ENCODE measurements around the gene TBC1D9.

Gene TBC1D9

DNA sequence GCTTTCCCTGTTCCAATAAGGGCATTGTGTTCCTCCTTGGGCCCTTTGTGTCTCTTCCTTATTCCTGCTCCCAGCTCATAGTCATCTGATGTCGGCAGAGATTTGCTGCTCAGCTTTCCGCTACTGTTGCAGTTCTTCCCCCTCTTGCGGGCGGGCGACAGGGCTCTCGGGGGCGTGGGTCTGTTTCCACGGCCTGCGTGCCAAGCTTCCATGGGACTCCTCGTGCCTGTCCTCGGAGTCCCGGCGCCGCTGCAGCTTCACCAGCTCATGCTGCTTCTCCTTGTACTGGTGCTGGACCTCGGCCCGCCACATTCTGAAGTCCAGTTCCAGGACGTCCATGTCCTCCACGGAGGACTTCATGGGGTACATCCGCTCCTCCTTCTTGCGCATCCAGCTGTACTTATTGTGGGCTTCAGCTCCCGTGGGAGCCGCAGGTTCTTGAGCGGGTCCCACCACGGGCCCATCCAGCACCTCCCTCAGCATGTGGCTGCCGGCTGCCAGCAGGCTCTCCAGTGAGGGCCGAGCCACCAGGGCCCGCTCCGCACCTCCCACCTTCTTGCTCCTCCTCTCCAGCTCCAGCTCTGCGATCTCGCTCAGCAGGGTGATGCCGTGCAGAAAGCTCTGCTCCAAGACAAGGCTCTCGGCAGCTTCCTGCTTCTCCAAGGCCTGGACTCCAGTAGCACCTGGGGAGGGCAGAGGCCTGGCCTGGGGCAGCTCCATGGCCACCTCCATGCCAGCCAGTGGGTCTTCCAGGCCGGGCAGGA, 113.3 kb downstream of the TBC1D9 start:
- no peak for TF ChIP-seq POLR2AphosphoS5 (IDR thresholded peaks at IDR 0.05; ENCODE audit: low read depth, low read length)
- TF ChIP-seq POLR2A (IDR thresholded peaks at IDR 0.05; ENCODE audit: low read depth, low read length): no peak
- TF ChIP-seq TAF1 (IDR thresholded peaks at IDR 0.05; ENCODE audit: borderline replicate concordance, low read depth, low read length): no peak
- no peak for FAIRE-seq
- DNase-seq (ENCODE audit: insufficient read length): no peak

DNA sequence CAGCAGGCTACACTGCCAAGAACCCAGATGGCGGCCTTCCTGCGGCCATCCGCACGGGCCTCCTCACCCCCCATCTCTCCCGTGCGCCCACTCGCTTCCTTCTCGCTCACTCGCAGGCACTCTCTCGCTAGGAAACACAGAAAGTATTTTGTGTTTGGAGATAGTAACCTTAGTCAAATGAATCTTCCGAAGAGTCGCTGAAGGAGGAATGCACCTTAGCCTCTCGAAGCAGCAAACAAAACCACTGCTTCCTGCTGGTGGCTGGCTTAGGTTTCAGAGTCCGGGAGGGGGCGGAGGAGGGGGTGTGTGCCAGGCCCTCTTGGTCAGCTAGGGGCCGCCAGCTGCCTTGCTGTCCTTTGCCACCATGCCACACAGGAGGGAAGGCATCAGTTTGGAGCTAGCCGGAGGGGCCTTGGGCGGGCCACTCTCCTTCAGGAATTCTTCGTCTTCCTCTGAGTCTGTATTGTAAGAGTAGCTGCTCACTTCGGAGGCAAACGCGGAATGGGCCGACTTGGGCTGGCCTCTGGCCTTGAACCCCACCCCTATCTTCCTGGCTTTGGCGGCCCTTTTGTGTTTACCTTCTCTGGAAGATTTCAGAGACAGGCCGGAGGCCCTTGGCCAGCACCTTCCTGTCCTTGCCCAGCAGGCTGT, 114.3 kb downstream of the TBC1D9 start:
- no peak for TF ChIP-seq TAF1 (IDR thresholded peaks at IDR 0.05; ENCODE audit: borderline replicate concordance, low read depth, low read length)
- no peak for TF ChIP-seq POLR2A (IDR thresholded peaks at IDR 0.05; ENCODE audit: low read depth, low read length)
- TF ChIP-seq POLR2AphosphoS5 (IDR thresholded peaks at IDR 0.05; ENCODE audit: low read depth, low read length): no peak
- FAIRE-seq: no peak

DNA sequence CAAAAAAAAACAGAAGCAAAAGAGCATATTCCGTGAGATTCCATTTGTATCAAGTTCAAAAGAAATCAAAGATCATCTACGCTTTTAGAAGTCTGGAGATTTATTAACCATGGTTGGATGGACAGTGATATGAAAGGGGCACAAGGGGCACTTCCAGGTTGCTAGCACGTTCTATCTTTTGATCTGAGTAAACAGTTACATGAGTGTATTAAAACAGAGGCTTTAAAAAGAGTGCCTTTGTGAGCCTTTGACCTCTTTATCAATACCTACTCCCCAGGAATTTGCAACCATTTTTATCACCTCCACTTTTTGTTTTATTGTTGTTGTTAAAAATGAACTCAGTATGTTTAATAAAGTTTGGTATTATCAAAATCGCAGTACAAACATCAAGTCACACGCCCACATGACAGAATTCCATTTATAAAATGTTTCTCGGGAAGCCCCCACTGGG, 115.1 kb downstream of the TBC1D9 start:
- DNase-seq (ENCODE audit: insufficient read length) (no peak), FAIRE-seq (no peak)
- TF ChIP-seq POLR2AphosphoS5 (IDR thresholded peaks at IDR 0.05; ENCODE audit: low read depth, low read length) (no peak), TAF1 (IDR thresholded peaks at IDR 0.05; ENCODE audit: borderline replicate concordance, low read depth, low read length) (no peak), POLR2A (IDR thresholded peaks at IDR 0.05; ENCODE audit: low read depth, low read length) (no peak)

More for the DNA sequence above, 114.3 kb downstream of the TBC1D9 start:
- no peak for DNase-seq (ENCODE audit: insufficient read length)

DNA sequence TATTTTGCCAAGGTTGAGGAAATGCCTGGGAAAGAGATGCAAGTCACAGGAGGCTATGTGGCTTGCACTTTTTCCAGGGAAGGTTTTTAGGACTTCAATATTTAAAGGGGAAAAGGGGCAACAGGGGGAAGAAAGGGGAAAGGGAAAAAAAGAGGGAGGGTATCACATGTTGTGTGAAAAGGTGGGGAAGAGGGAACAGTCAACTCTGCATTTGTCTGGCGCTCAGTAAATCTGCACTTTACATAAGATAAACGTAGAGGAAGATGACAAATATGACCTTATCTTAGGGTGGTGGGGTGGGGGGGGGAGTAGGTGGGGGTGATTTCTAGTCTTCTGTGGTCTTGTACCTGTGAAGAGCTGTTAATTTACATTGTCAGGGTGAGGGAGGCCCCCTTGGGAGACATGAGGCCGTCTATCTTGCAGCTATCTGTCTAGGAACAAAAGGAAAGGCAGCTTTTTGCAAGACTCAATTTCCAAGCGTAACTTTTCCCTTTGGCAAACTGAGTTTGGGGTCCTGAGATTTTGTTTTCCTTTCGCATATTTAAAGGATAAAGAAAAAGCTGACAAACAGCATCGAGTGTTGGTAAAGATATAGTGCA, 115.9 kb downstream of the TBC1D9 start:
- FAIRE-seq (no peak), DNase-seq (ENCODE audit: insufficient read length) (no peak)
- TF ChIP-seq POLR2AphosphoS5 (IDR thresholded peaks at IDR 0.05; ENCODE audit: low read depth, low read length) (no peak), TAF1 (IDR thresholded peaks at IDR 0.05; ENCODE audit: borderline replicate concordance, low read depth, low read length) (no peak), POLR2A (IDR thresholded peaks at IDR 0.05; ENCODE audit: low read depth, low read length) (no peak)

DNA sequence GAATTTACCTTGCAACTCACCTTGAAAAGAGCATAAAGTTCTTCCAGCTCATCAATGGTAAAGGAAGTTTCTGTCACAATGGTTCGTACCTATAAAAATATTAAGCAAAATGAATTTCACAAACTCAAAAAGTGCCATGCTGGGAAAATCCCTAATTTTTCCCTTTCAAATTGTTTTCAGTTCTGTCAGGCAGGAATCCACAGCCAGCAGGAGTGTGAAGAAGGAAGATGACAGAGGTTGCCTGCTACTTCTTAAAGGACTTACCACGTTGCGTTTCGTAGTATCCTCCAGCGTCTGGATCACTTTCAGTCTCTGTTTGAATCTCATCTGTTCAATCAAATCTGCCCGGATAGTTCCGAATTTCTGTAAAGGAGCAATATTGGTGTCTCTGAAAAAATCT, 117.1 kb downstream of the TBC1D9 start:
- FAIRE-seq (no peak), DNase-seq (ENCODE audit: insufficient read length) (no peak)
- no peak for TF ChIP-seq POLR2A (IDR thresholded peaks at IDR 0.05; ENCODE audit: low read depth, low read length)
- no peak for TF ChIP-seq TAF1 (IDR thresholded peaks at IDR 0.05; ENCODE audit: borderline replicate concordance, low read depth, low read length)
- TF ChIP-seq POLR2AphosphoS5 (IDR thresholded peaks at IDR 0.05; ENCODE audit: low read depth, low read length): no peak

DNA sequence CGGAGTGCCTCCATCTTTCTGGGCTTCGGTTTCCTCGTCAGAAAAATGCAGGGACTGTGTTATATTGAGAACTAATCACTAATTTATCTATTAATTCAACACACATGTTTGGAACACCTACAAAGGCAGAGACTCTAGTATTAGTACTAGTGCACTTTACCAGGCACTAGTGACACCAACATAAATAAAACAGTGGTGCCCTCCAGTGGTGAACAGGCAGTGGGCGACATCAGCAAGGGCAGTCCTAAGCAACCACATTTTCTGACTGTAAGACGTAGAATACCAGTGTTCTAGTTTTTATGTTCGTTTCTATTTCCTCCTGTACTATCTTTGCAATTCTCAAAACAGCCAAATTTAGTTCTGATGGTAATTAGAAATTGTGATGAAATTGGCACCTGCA, 118.3 kb downstream of the TBC1D9 start:
- FAIRE-seq (peak; percentile 38), DNase-seq (ENCODE audit: insufficient read length) (no peak)
- no peak for TF ChIP-seq TAF1 (IDR thresholded peaks at IDR 0.05; ENCODE audit: borderline replicate concordance, low read depth, low read length)
- TF ChIP-seq POLR2A (IDR thresholded peaks at IDR 0.05; ENCODE audit: low read depth, low read length): no peak
- no peak for TF ChIP-seq POLR2AphosphoS5 (IDR thresholded peaks at IDR 0.05; ENCODE audit: low read depth, low read length)

DNA sequence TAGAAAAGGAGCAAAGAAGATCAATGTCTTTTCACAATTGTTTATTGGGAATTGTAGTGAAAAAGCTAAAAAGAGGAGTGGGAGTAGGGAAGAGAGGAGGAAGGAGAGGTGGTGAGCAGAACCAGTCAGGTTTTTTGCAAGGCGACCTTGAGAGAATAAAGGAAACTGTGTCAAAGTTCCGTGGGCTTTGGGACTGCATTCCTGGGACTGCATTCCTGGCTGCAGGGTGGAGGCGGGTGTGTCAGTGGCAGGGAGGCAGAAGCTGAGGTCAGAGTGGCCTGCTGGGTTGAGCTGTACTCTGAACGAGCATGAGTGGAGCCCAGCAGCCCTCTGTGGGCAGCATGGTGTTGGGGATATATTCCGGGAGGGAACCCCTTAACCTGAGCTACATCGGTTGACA, 120.6 kb downstream of the TBC1D9 start:
- FAIRE-seq (no peak), DNase-seq (ENCODE audit: insufficient read length) (no peak)
- TF ChIP-seq POLR2AphosphoS5 (IDR thresholded peaks at IDR 0.05; ENCODE audit: low read depth, low read length) (no peak), POLR2A (IDR thresholded peaks at IDR 0.05; ENCODE audit: low read depth, low read length) (no peak), TAF1 (IDR thresholded peaks at IDR 0.05; ENCODE audit: borderline replicate concordance, low read depth, low read length) (no peak)

DNA sequence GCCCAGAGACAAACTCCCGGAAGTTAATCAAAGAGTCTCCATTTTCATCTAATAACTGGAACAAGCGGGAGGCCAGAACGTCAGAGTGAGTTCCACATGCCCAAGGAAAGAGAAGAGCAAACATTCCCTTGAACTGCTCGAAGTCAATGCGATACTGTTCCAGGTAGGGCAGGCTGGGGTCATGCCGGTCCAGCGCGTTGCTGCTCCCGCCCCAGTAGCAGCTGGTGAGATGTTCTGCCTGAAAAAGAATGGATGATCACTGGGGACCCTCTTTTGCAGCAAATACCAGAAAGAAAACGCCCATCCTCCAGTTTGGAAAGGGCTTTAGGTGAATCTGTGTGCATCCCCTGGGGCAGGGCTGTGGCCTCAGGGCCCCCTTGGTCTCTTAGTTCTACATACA, 122.2 kb downstream of the TBC1D9 start:
- TF ChIP-seq TAF1 (IDR thresholded peaks at IDR 0.05; ENCODE audit: borderline replicate concordance, low read depth, low read length) (no peak), POLR2A (IDR thresholded peaks at IDR 0.05; ENCODE audit: low read depth, low read length) (no peak)
- FAIRE-seq (no peak), DNase-seq (ENCODE audit: insufficient read length) (no peak)

DNA sequence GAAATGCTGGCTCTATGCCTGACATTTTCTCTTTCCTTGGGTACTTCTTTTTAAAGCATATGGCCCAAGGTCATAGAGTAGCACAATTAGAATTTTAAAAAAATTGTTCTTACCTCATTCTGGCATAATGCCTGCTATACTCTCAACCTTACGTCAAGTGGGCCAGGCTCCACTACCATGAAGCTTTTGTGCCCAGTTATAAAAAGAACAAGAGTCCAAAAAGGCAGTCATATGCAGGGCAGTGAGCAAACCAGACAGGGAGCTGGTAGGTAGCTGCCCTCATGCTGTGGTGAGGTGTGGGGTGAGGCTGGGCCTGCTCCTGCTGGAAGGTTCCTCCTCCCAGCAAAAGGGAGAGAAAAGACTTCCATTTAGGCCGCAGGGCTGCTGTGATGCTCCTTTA, 123.1 kb downstream of the TBC1D9 start:
- no peak for TF ChIP-seq POLR2A (IDR thresholded peaks at IDR 0.05; ENCODE audit: low read depth, low read length)
- no peak for TF ChIP-seq TAF1 (IDR thresholded peaks at IDR 0.05; ENCODE audit: borderline replicate concordance, low read depth, low read length)
- no peak for FAIRE-seq
- DNase-seq (ENCODE audit: insufficient read length): no peak

DNA sequence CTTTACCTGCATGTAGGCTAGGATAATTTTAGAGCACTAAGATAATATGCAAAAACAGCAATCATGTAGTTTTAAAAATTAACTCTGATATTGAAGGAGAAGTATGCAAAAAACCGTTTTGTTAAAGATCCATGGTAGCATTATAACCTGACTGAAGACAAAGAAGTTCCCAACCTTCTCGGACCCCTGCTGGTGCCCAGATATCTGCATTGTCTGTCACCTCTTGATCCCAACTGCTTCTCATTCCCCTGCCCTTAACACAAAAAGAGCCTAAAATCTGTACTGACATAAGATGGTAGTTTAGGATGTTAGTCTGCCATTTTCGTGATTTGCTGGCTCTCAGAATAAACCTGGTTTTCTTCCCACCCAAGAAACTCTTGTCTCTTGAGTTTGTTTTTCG, 125.9 kb downstream of the TBC1D9 start:
- DNase-seq (ENCODE audit: insufficient read length) (no peak), FAIRE-seq (no peak)
- TF ChIP-seq TAF1 (IDR thresholded peaks at IDR 0.05; ENCODE audit: borderline replicate concordance, low read depth, low read length) (no peak), POLR2A (IDR thresholded peaks at IDR 0.05; ENCODE audit: low read depth, low read length) (no peak), POLR2AphosphoS5 (IDR thresholded peaks at IDR 0.05; ENCODE audit: low read depth, low read length) (no peak)

DNA sequence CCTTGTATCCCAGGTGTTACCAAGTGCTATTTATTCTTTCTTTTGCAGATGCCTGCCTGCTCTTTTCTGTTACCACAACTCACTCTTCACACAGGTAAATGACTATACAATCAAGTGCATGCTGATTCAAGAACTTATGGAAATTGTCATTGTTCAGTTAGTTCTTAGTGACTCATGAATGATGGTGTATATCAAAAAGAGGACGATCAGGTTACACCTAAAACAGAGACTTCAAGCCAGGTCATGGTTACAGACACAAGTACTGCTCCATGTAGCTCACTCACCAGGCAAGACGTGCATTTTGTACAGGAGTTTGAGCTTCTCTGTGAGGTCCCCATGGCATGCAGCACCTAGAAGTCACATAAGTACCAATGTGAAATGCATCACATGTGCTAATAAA, 128.2 kb downstream of the TBC1D9 start:
- FAIRE-seq (no peak), DNase-seq (ENCODE audit: insufficient read length) (no peak)
- TF ChIP-seq POLR2A (IDR thresholded peaks at IDR 0.05; ENCODE audit: low read depth, low read length): no peak
- TF ChIP-seq POLR2AphosphoS5 (IDR thresholded peaks at IDR 0.05; ENCODE audit: low read depth, low read length): no peak
- TF ChIP-seq TAF1 (IDR thresholded peaks at IDR 0.05; ENCODE audit: borderline replicate concordance, low read depth, low read length): no peak
